ENCODE measurements around the gene PRKCE. TPM values are rescaled to one million over a fixed set of nuclear protein-coding genes. Genes with fewer than 3 reads are reported as not detected.

Gene PRKCE
- total RNA-seq, 1 experiment from 2014 or later = 4.4 TPM

GRCh38 chr2:45890819-45891218, 239.3 kb downstream of the PRKCE start:
- intact Hi-C loops (cut with micrococcal nuclease; ENCODE audit: unreplicated experiment) = no loop called here
- H3K4me3 ChIP-seq (ENCODE audit: low read depth, low read length) = no peak overlapping the region
- H3K4me1 ChIP-seq = no peaks in the 10 kb centered on the region
- no peaks in the 10 kb centered on the region for H3K36me3 ChIP-seq (ENCODE audit: control insufficient read depth, insufficient read depth, low read length)
- H3K9me3 ChIP-seq = no peaks in the 10 kb centered on the region
- CTCF ChIA-PET = no interaction called here
- TF ChIP-seq CTCF (IDR thresholded peaks at IDR 0.05; ENCODE audit: insufficient read depth in 1 of 2, low read depth in 1 of 2, low read length in 1 of 2, severe bottlenecking in 1 of 2, unreplicated experiment in 1 of 2) = no peak
- no TSS peak for BruUV-seq (replicated peaks)
- no peak for DNase-seq
- no peaks in the 10 kb centered on the region for H3K27me3 Mint-ChIP-seq (ENCODE audit: insufficient read depth, unreplicated experiment)
- no peaks in the 10 kb centered on the region for H3K9me3 Mint-ChIP-seq (ENCODE audit: unreplicated experiment)
- H3K4me1 Mint-ChIP-seq (ENCODE audit: low read depth, unreplicated experiment) = peaks cover 11% of the 10 kb centered on the region
- POLR2A ChIA-PET = no interaction called here
- no peak overlapping the region for H3K4me3 Mint-ChIP-seq (ENCODE audit: unreplicated experiment)
- no peak overlapping the region for H3K27ac Mint-ChIP-seq (ENCODE audit: unreplicated experiment)
- no peaks in the 10 kb centered on the region for H3K27me3 ChIP-seq (replicated peaks; ENCODE audit: control insufficient read depth, insufficient read depth, low read length)
- H3K36me3 Mint-ChIP-seq (ENCODE audit: insufficient read depth, unreplicated experiment) = peaks cover 5% of the 10 kb centered on the region

- Histone ChIP-seq H3K36me3 (ENCODE audit: control insufficient read depth, insufficient read depth, low read length) (no peaks in the 10 kb centered on the region), H3K4me1 (no peaks in the 10 kb centered on the region), H3K27me3 (replicated peaks; ENCODE audit: control insufficient read depth, insufficient read depth, low read length) (no peaks in the 10 kb centered on the region), H3K9me3 (no peaks in the 10 kb centered on the region), H3K4me3 (ENCODE audit: low read depth, low read length) (no peak overlapping the region)
- no peak for TF ChIP-seq CTCF (IDR thresholded peaks at IDR 0.05; ENCODE audit: insufficient read depth in 1 of 2, low read depth in 1 of 2, low read length in 1 of 2, severe bottlenecking in 1 of 2, unreplicated experiment in 1 of 2)
- ChIA-PET POLR2A (no interaction called here), CTCF (no interaction called here)
- Mint-ChIP-seq H3K9me3 (ENCODE audit: unreplicated experiment) (no peaks in the 10 kb centered on the region), H3K27ac (ENCODE audit: unreplicated experiment) (no peak overlapping the region), H3K36me3 (ENCODE audit: insufficient read depth, unreplicated experiment) (no peaks in the 10 kb centered on the region), H3K4me3 (ENCODE audit: unreplicated experiment) (no peak overlapping the region), H3K27me3 (ENCODE audit: insufficient read depth, unreplicated experiment) (no peaks in the 10 kb centered on the region), H3K4me1 (ENCODE audit: low read depth, unreplicated experiment) (peaks cover 5% of the 10 kb centered on the region)
- DNase-seq = no peak
- BruUV-seq (replicated peaks) = no TSS peak
- intact Hi-C loops (cut with micrococcal nuclease; ENCODE audit: unreplicated experiment) = no loop called here
Observed at GRCh38 chr2:45891719-45892424, 240.4 kb downstream of the PRKCE start.

- Histone ChIP-seq H3K36me3 (ENCODE audit: control insufficient read depth, insufficient read depth, low read length) (no peaks in the 10 kb centered on the region), H3K27me3 (replicated peaks; ENCODE audit: control insufficient read depth, insufficient read depth, low read length) (no peaks in the 10 kb centered on the region), H3K4me1 (no peaks in the 10 kb centered on the region), H3K9me3 (no peaks in the 10 kb centered on the region), H3K4me3 (ENCODE audit: low read depth, low read length) (no peak overlapping the region)
- no peak for TF ChIP-seq CTCF (IDR thresholded peaks at IDR 0.05; ENCODE audit: insufficient read depth in 1 of 2, low read depth in 1 of 2, low read length in 1 of 2, severe bottlenecking in 1 of 2, unreplicated experiment in 1 of 2)
- DNase-seq = no peak
- H3K4me3 Mint-ChIP-seq (ENCODE audit: unreplicated experiment) = no peak overlapping the region
- H3K9me3 Mint-ChIP-seq (ENCODE audit: unreplicated experiment) = no peaks in the 10 kb centered on the region
- H3K27me3 Mint-ChIP-seq (ENCODE audit: insufficient read depth, unreplicated experiment) = no peaks in the 10 kb centered on the region
- H3K4me1 Mint-ChIP-seq (ENCODE audit: low read depth, unreplicated experiment) = peaks cover 5% of the 10 kb centered on the region
- ChIA-PET CTCF (no interaction called here), POLR2A (no interaction called here)
- no TSS peak for BruUV-seq (replicated peaks)
- intact Hi-C loops (cut with micrococcal nuclease; ENCODE audit: unreplicated experiment) = no loop called here
- no peaks in the 10 kb centered on the region for H3K36me3 Mint-ChIP-seq (ENCODE audit: insufficient read depth, unreplicated experiment)
- no peak overlapping the region for H3K27ac Mint-ChIP-seq (ENCODE audit: unreplicated experiment)
Observed at GRCh38 chr2:45892425-45892745, 240.9 kb downstream of the PRKCE start.

Data from Caco-2 (cell line).